T-helper 1 cell treated with Interleukin-12 subunit alpha and Interleukin-12 subunit beta and Interleukin-4 antibody, amounts not matched to agents 30 μg/mL and 1 μg/mL, for 36 hours (primary cell): Measurements from ENCODE around the gene MAST4.

Experiments
- H3K27ac Mint-ChIP-seq: one replicate; pipeline ENCODE4 v1.8.0; 2021; ENCODE audit warnings: mild to moderate bottlenecking, mixed read lengths
- H3K27me3 Mint-ChIP-seq: one replicate; pipeline ENCODE4 v1.8.0; 2021; ENCODE audit warnings: low read depth, mixed read lengths
- H3K36me3 Mint-ChIP-seq: one replicate; pipeline ENCODE4 v1.8.0; 2021; ENCODE audit warnings: low read depth, mixed read lengths
- H3K4me1 Mint-ChIP-seq: one replicate; pipeline ENCODE4 v1.8.0; 2021; ENCODE audit warnings: low read depth, mixed read lengths
- H3K4me3 Mint-ChIP-seq: one replicate; pipeline ENCODE4 v1.8.0; 2021; ENCODE audit warnings: mild to moderate bottlenecking, moderate library complexity, mixed read lengths
- H3K9me3 Mint-ChIP-seq: one replicate; pipeline ENCODE4 v1.8.0; 2021; ENCODE audit warnings: mixed read lengths

Gene MAST4

GRCh38 chr5:66582499-66583165 lies 13.6 kb upstream of the MAST4 start:
- no peaks in the 10 kb centered on the region for H3K36me3 Mint-ChIP-seq
- no peak overlapping the region for H3K4me3 Mint-ChIP-seq
- no peaks in the 10 kb centered on the region for H3K9me3 Mint-ChIP-seq
- H3K4me1 Mint-ChIP-seq = no peaks in the 10 kb centered on the region
- H3K27ac Mint-ChIP-seq = no peak overlapping the region
- H3K27me3 Mint-ChIP-seq = peaks cover 71% of the 10 kb centered on the region

GRCh38 chr5:66585291-66585690 lies 10.9 kb upstream of the MAST4 start:
- Mint-ChIP-seq H3K27me3 (peaks cover 64% of the 10 kb centered on the region), H3K4me3 (no peak overlapping the region), H3K36me3 (no peaks in the 10 kb centered on the region), H3K27ac (no peak overlapping the region), H3K4me1 (no peaks in the 10 kb centered on the region), H3K9me3 (no peaks in the 10 kb centered on the region)

GRCh38 chr5:66587771-66588170 lies 8.4 kb upstream of the MAST4 start:
- Mint-ChIP-seq H3K4me3 (no peak overlapping the region), H3K27ac (no peak overlapping the region), H3K36me3 (no peaks in the 10 kb centered on the region), H3K27me3 (peaks cover 64% of the 10 kb centered on the region), H3K4me1 (no peaks in the 10 kb centered on the region), H3K9me3 (no peaks in the 10 kb centered on the region)

DNA sequence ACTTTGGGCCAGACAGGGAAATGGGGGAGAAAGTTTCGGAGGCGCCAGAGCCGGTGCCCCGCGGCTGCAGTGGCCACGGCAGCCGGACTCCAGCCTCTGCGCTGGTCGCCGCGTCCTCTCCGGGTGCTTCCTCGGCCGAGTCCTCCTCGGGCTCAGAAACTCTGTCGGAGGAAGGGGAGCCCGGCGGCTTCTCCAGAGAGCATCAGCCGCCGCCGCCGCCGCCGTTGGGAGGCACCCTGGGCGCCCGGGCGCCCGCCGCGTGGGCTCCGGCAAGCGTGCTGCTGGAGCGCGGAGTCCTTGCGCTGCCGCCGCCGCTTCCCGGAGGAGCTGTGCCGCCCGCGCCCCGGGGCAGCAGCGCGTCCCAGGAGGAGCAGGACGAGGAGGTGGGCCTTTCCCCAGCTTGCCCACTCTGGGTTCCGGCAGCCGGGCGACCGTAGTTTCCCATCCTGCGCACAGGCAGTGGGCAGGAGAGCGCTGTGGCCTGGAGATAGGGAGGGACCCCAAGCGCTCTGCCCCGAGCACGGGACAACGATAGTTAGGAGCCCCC lies 516 bp downstream of the MAST4 start:
- Mint-ChIP-seq H3K4me3 (peak overlapping the region; percentile 81), H3K9me3 (no peaks in the 10 kb centered on the region), H3K4me1 (peaks cover 31% of the 10 kb centered on the region), H3K27me3 (peaks cover 71% of the 10 kb centered on the region), H3K27ac (no peak overlapping the region), H3K36me3 (no peaks in the 10 kb centered on the region)

- H3K4me3 Mint-ChIP-seq = peak overlapping the region; percentile 81
- H3K27ac Mint-ChIP-seq = peak overlapping the region; percentile 21
- H3K27me3 Mint-ChIP-seq = peaks cover 69% of the 10 kb centered on the region
- H3K9me3 Mint-ChIP-seq = no peaks in the 10 kb centered on the region
- peaks cover 31% of the 10 kb centered on the region for H3K4me1 Mint-ChIP-seq
- no peaks in the 10 kb centered on the region for H3K36me3 Mint-ChIP-seq
Observed at GRCh38 chr5:66597183-66597757, 1.1 kb downstream of the MAST4 start.

- Mint-ChIP-seq H3K27ac (no peak overlapping the region), H3K27me3 (peaks cover 57% of the 10 kb centered on the region), H3K4me3 (no peak overlapping the region)
Observed at GRCh38 chr5:66602621-66603020, 6.4 kb downstream of the MAST4 start.

DNA sequence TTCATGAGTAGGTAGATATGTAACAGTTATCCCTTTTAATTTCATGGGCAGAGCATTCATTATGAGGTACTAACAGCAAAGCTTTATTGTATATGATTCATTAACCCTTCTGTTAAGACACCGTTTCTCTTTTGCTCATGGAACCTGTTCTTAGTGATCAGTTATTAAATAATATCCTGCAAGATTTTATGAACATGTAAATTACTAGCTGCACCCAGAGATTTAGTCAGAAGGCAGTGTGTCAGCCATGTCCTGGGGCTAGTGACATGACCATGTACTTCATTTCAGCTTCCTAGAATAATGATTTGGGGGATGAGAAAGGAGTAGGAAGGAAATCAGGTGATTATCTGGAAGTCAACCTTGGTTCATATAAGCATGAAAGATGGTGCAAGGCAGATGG lies 7.0 kb downstream of the MAST4 start:
- no peak overlapping the region for H3K4me3 Mint-ChIP-seq
- no peaks in the 10 kb centered on the region for H3K36me3 Mint-ChIP-seq
- H3K27me3 Mint-ChIP-seq = peaks cover 52% of the 10 kb centered on the region
- H3K4me1 Mint-ChIP-seq = peaks cover 13% of the 10 kb centered on the region
- no peaks in the 10 kb centered on the region for H3K9me3 Mint-ChIP-seq
- no peak overlapping the region for H3K27ac Mint-ChIP-seq

More at GRCh38 chr5:66602621-66603020, 6.4 kb downstream of the MAST4 start:
- Mint-ChIP-seq H3K36me3 (no peaks in the 10 kb centered on the region), H3K9me3 (no peaks in the 10 kb centered on the region), H3K4me1 (peaks cover 18% of the 10 kb centered on the region)

- Mint-ChIP-seq H3K27me3 (peaks cover 49% of the 10 kb centered on the region), H3K9me3 (no peaks in the 10 kb centered on the region), H3K27ac (no peak overlapping the region), H3K4me1 (peaks cover 11% of the 10 kb centered on the region), H3K36me3 (no peaks in the 10 kb centered on the region), H3K4me3 (no peak overlapping the region)
Observed at GRCh38 chr5:66603881-66604280, 7.7 kb downstream of the MAST4 start.

DNA sequence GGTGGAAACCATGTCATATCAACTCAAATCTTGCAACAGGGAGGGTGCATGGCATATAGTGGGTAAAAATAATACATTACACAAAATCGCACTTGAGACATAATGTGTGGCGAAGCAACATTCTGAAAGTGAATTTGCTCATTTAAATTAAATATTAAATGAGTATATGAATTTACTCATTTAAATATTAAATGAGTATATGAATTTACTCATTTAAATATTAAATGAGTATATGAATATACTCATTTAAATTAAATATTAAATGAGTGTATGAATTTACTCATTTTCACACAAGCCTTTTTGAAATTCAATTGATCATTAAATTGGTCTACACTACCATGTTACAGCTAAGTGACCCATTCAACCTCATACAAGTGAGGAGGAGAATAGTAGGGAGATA lies 10.5 kb downstream of the MAST4 start:
- Mint-ChIP-seq H3K4me3 (no peak overlapping the region), H3K27me3 (peaks cover 38% of the 10 kb centered on the region), H3K9me3 (no peaks in the 10 kb centered on the region), H3K27ac (no peak overlapping the region), H3K36me3 (peaks cover 1% of the 10 kb centered on the region), H3K4me1 (peaks cover 13% of the 10 kb centered on the region)

DNA sequence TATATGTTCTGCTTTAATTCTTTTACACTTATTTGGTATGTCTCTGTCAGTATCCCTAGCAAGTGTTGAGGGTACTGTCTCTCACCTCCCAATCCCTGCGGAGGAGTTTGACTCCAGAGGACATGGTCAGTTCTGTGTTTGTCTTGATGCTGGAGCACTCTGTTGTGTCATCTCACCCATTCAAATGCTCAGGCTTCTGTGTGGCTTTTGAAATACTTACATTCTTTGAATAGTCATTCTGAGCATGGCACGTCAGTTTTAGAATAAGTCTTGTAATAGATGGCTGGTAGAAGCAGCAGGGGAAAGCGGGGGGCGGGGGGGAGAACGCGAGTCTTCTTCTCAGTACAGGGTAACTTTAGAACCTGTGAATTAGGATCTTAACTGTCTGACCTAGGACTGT lies 12.3 kb downstream of the MAST4 start:
- H3K27ac Mint-ChIP-seq = no peak overlapping the region
- H3K9me3 Mint-ChIP-seq = no peaks in the 10 kb centered on the region
- peaks cover 22% of the 10 kb centered on the region for H3K4me1 Mint-ChIP-seq
- peaks cover 39% of the 10 kb centered on the region for H3K27me3 Mint-ChIP-seq
- peaks cover 1% of the 10 kb centered on the region for H3K36me3 Mint-ChIP-seq
- no peak overlapping the region for H3K4me3 Mint-ChIP-seq

DNA sequence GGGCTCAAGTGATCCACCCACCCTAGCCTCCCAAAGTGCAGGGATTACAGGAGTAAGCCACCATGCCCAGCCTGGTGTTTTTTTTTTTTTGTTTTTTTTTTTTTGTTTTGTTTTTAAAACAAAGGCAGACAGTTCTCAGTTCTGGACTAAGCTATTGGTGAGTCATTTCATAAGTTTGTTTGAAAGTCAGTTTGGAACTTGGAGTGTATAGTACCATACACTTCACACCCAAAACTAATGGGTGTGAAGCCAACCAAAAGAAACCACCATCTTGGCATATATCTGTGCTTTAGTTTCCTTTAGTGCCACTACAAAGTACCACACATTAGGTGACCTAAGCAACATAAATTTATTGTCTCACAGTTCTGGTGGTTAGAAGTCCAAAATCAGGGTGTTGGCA lies 13.4 kb downstream of the MAST4 start:
- Mint-ChIP-seq H3K4me3 (no peak overlapping the region), H3K27me3 (peaks cover 30% of the 10 kb centered on the region), H3K4me1 (peaks cover 22% of the 10 kb centered on the region), H3K9me3 (no peaks in the 10 kb centered on the region), H3K36me3 (peaks cover 1% of the 10 kb centered on the region), H3K27ac (no peak overlapping the region)

DNA sequence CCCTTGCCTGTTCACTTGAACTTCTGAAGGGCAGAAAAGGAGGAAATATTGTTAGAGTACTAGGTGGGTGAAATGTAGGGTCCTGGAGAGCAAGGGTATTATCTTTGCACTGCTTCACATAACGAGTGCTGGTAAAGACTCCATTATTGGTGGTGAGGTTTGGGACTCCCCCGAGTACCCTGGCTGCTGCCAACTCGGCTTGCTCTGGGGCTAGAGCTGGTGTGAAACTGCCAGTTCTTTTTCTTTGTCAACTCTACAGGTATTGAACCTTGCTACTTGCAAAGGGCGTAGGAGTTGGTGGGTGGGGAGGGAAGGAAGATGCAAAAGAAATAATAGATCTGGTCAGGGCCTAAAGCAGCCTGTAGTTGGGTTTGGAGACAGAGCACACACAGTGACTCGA lies 16.0 kb downstream of the MAST4 start:
- peaks cover 32% of the 10 kb centered on the region for H3K4me1 Mint-ChIP-seq
- no peak overlapping the region for H3K4me3 Mint-ChIP-seq
- peaks cover 3% of the 10 kb centered on the region for H3K36me3 Mint-ChIP-seq
- H3K27ac Mint-ChIP-seq = peak overlapping the region; percentile 39
- H3K9me3 Mint-ChIP-seq = no peaks in the 10 kb centered on the region
- H3K27me3 Mint-ChIP-seq = peaks cover 20% of the 10 kb centered on the region

DNA sequence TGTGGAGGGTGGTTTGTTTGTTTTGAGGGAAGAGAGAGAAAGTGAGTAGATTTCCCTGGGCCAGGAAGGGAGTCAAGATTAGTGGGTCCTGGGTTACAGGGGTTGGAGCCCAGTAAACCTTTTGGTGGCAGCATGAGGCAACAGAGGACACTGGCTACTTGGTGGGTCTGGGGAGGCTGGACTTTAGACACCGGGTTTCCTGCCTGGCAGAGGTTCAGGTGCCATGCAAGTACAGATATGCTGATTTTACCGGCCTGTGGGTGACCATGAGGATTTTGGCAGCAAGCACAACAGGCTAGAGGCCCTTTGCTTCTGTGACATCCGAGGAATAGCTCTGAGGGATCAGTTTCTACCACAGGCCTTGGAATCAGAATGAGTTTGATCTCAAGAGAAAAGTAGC lies 18.9 kb downstream of the MAST4 start:
- no peak overlapping the region for H3K27ac Mint-ChIP-seq
- peaks cover 34% of the 10 kb centered on the region for H3K4me1 Mint-ChIP-seq
- peaks cover 20% of the 10 kb centered on the region for H3K27me3 Mint-ChIP-seq
- H3K4me3 Mint-ChIP-seq = no peak overlapping the region
- H3K9me3 Mint-ChIP-seq = no peaks in the 10 kb centered on the region
- peaks cover 3% of the 10 kb centered on the region for H3K36me3 Mint-ChIP-seq

DNA sequence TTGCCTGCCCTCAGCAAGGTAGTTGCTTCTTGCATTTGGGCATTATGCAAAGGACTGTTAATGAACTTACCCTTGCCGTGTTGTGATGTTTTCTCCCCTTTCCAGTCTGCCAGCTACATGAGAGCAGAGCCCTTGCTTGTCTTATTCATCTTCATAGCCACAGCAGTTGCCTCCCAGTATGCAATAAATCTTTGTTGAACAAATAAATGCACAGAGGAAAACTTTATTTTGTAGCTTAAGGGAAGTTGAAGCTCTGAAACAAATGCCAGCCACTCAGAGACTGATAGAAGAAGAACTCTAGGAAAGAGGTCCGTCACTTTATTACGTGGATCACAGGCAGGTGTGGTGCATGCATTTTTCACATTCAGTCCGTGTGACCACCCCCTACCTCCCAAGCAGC lies 19.7 kb downstream of the MAST4 start:
- Mint-ChIP-seq H3K4me3 (no peak overlapping the region), H3K4me1 (peaks cover 37% of the 10 kb centered on the region), H3K27ac (peak overlapping the region; percentile 14)

GRCh38 chr5:66616520-66617225 lies 20.5 kb downstream of the MAST4 start:
- Mint-ChIP-seq H3K9me3 (no peaks in the 10 kb centered on the region), H3K4me1 (peaks cover 37% of the 10 kb centered on the region), H3K36me3 (peaks cover 2% of the 10 kb centered on the region), H3K4me3 (no peak overlapping the region), H3K27ac (peak overlapping the region; percentile 60), H3K27me3 (peaks cover 16% of the 10 kb centered on the region)

More for the DNA sequence above, 19.7 kb downstream of the MAST4 start:
- H3K27me3 Mint-ChIP-seq = peaks cover 20% of the 10 kb centered on the region
- no peaks in the 10 kb centered on the region for H3K9me3 Mint-ChIP-seq
- peaks cover 3% of the 10 kb centered on the region for H3K36me3 Mint-ChIP-seq
